KMS-11 (cell line): Measurements from ENCODE around the gene ZNF595.
"Not testable (repeated sequence)": the region's sequence is repeated elsewhere in the genome, so short reads cannot be mapped to it uniquely, and the experiment has no call there.

Source experiments
- H2AFZ ChIP-seq: fragments of 200-600 bp; sonication (generic); 2 replicates; pipeline ENCODE4 v1.6.1; 2016; ENCODE audit warnings: antibody characterized with exemption, mixed run types, low read depth
- H3K27ac ChIP-seq: fragments of 200-600 bp; sonication (generic); 2 replicates; pipeline ENCODE4 v1.6.1; 2016; ENCODE audit warnings: mild to moderate bottlenecking, mixed run types
- H3K27me3 ChIP-seq: fragments of 200-600 bp; sonication (generic); 2 replicates; pipeline ENCODE4 v1.6.1; 2017; ENCODE audit warnings: mild to moderate bottlenecking, low read depth, mixed run types, moderate library complexity; ENCODE audit not compliant: insufficient read depth
- H3K36me3 ChIP-seq: fragments of 200-600 bp; sonication (generic); 2 replicates; pipeline ENCODE4 v1.6.1; 2017; ENCODE audit warnings: mild to moderate bottlenecking, mixed run types; ENCODE audit not compliant: insufficient read depth
- H3K4me1 ChIP-seq: fragments of 200-600 bp; sonication (generic); 2 replicates; pipeline ENCODE4 v1.6.1; 2016; ENCODE audit warnings: mild to moderate bottlenecking, low read depth, mixed run types; ENCODE audit not compliant: poor library complexity, severe bottlenecking
- H3K4me2 ChIP-seq: fragments of 200-600 bp; sonication (generic); 2 replicates; pipeline ENCODE4 v1.7.0; 2016; ENCODE audit warnings: mild to moderate bottlenecking, mixed run types
- H3K4me3 ChIP-seq: fragments of 200-600 bp; sonication (generic); IDR thresholded peaks from 2 replicates; pipeline ENCODE4 v1.6.1; 2017; ENCODE audit warnings: low read depth, low read length, mixed read lengths; ENCODE audit not compliant: insufficient read depth
- H3K79me2 ChIP-seq: fragments of 200-600 bp; sonication (generic); 2 replicates; pipeline ENCODE4 v1.6.1; 2016; ENCODE audit warnings: low read depth, mixed run types; ENCODE audit not compliant: insufficient read depth
- H3K9ac ChIP-seq: fragments of 200-600 bp; sonication (generic); 2 replicates; pipeline ENCODE4 v1.6.1; 2016; ENCODE audit warnings: mild to moderate bottlenecking, mixed run types
- H4K20me1 ChIP-seq: fragments of 200-600 bp; sonication (generic); 2 replicates; pipeline ENCODE4 v1.6.1; 2016; ENCODE audit warnings: mild to moderate bottlenecking, mixed run types; ENCODE audit not compliant: insufficient read depth

The ZNF595 gene

GRCh38 chr4:28767-29542, 24.2 kb upstream of the ZNF595 start:
- not testable (repeated sequence) for H3K4me2 ChIP-seq, H3K79me2 ChIP-seq, H2AFZ ChIP-seq, H4K20me1 ChIP-seq, H3K4me1 ChIP-seq, H3K9ac ChIP-seq, H3K4me3 ChIP-seq, H3K36me3 ChIP-seq, H3K27ac ChIP-seq, H3K27me3 ChIP-seq

- H3K4me2 ChIP-seq, H2AFZ ChIP-seq: not testable (repeated sequence)
Observed at GRCh38 chr4:33314-33713, 19.8 kb upstream of the ZNF595 start.

GRCh38 chr4:36559-37415, 16.3 kb upstream of the ZNF595 start:
- not testable (repeated sequence) for H3K79me2 ChIP-seq, H3K36me3 ChIP-seq, H3K4me1 ChIP-seq, H3K27ac ChIP-seq, H2AFZ ChIP-seq, H4K20me1 ChIP-seq, H3K27me3 ChIP-seq, H3K4me2 ChIP-seq, H3K4me3 ChIP-seq, H3K9ac ChIP-seq

More at GRCh38 chr4:33314-33713, 19.8 kb upstream of the ZNF595 start:
- not testable (repeated sequence) for H3K9ac ChIP-seq, H3K36me3 ChIP-seq, H3K4me3 ChIP-seq, H3K4me1 ChIP-seq, H4K20me1 ChIP-seq, H3K27me3 ChIP-seq, H3K27ac ChIP-seq, H3K79me2 ChIP-seq

GRCh38 chr4:38202-38601, 14.9 kb upstream of the ZNF595 start:
- not testable (repeated sequence) for H3K27me3 ChIP-seq, H3K79me2 ChIP-seq, H3K4me3 ChIP-seq, H4K20me1 ChIP-seq, H2AFZ ChIP-seq, H3K4me1 ChIP-seq, H3K27ac ChIP-seq, H3K9ac ChIP-seq, H3K4me2 ChIP-seq, H3K36me3 ChIP-seq

GRCh38 chr4:43375-43774, 9.7 kb upstream of the ZNF595 start:
- H4K20me1 ChIP-seq, H2AFZ ChIP-seq, H3K9ac ChIP-seq, H3K27ac ChIP-seq, H3K27me3 ChIP-seq, H3K4me3 ChIP-seq, H3K4me1 ChIP-seq, H3K36me3 ChIP-seq, H3K4me2 ChIP-seq, H3K79me2 ChIP-seq: not testable (repeated sequence)

- H3K4me2 ChIP-seq, H3K27me3 ChIP-seq, H2AFZ ChIP-seq, H4K20me1 ChIP-seq, H3K27ac ChIP-seq, H3K79me2 ChIP-seq, H3K36me3 ChIP-seq, H3K9ac ChIP-seq, H3K4me3 ChIP-seq, H3K4me1 ChIP-seq: not testable (repeated sequence)
Observed at GRCh38 chr4:51253-51652, 1.9 kb upstream of the ZNF595 start.

GRCh38 chr4:51655-52277, 1.4 kb upstream of the ZNF595 start:
- H3K4me3 ChIP-seq, H3K27ac ChIP-seq, H3K36me3 ChIP-seq, H4K20me1 ChIP-seq, H3K4me2 ChIP-seq, H3K27me3 ChIP-seq, H3K9ac ChIP-seq, H3K79me2 ChIP-seq, H2AFZ ChIP-seq, H3K4me1 ChIP-seq: not testable (repeated sequence)

GRCh38 chr4:53521-53920, 400 bp downstream of the ZNF595 start:
- not testable (repeated sequence) for H2AFZ ChIP-seq, H3K27ac ChIP-seq, H3K4me3 ChIP-seq

GRCh38 chr4:64733-65132, 11.6 kb downstream of the ZNF595 start:
- not testable (repeated sequence) for H4K20me1 ChIP-seq, H3K4me1 ChIP-seq, H3K4me3 ChIP-seq, H3K4me2 ChIP-seq, H3K27ac ChIP-seq, H3K27me3 ChIP-seq, H3K36me3 ChIP-seq, H3K79me2 ChIP-seq, H2AFZ ChIP-seq, H3K9ac ChIP-seq

More at GRCh38 chr4:53521-53920, 400 bp downstream of the ZNF595 start:
- H3K4me1 ChIP-seq, H3K36me3 ChIP-seq, H3K79me2 ChIP-seq, H3K4me2 ChIP-seq, H4K20me1 ChIP-seq, H3K9ac ChIP-seq, H3K27me3 ChIP-seq: not testable (repeated sequence)
